Esophagus muscularis mucosa (tissue), 4 donors: ENCODE results near the gene SMR3B.

Experiments used
- CTCF ChIP-seq, 3 experiments: fragments of 200-600 bp in 2 of 3; fragments of 450-650 bp in 1 of 3; sonication (generic) in 2 of 3; IDR thresholded peaks; one replicate each; pipeline ENCODE4 v1.5.1; 2017 to 2019; ENCODE audit warnings: antibody characterized with exemption in 3 of 3, mild to moderate bottlenecking in 2 of 3, moderate library complexity in 1 of 3
- EP300 ChIP-seq: sonication (generic); formaldehyde crosslinking; IDR thresholded peaks from one replicate; pipeline ENCODE4 v1.6.1; 2017; ENCODE audit warnings: antibody characterized with exemption
- POLR2A ChIP-seq: fragments of 450-650 bp; IDR thresholded peaks from one replicate; pipeline ENCODE4 v1.6.1; 2017; ENCODE audit warnings: antibody characterized with exemption, moderate library complexity, mild to moderate bottlenecking, low read depth
- POLR2AphosphoS5 ChIP-seq, 2 donors: sonication (generic); formaldehyde crosslinking; IDR thresholded peaks; one replicate each; pipeline ENCODE4 v1.6.1; 2017; ENCODE audit warnings: antibody characterized with exemption in 2 of 2

GRCh38 chr4:70337886-70338420, 45.0 kb upstream of the SMR3B start:
- TF ChIP-seq CTCF (IDR thresholded peaks at IDR 0.05) (no peak), POLR2A (no peak), POLR2AphosphoS5 (IDR thresholded peaks at IDR 0.05) (no peak), EP300 (no peak)
